Transverse colon (tissue), 4 donors: ENCODE data around the gene TMEM132D.

Experiments
- POLR2AphosphoS5 ChIP-seq, 3 donors: sonication (generic); formaldehyde crosslinking; IDR thresholded peaks; one replicate each; pipeline ENCODE4 v1.6.1; 2016; ENCODE audit warnings: antibody characterized with exemption in 3 of 3
- TF ChIP-seq, protein P1 (sequence below), 5 experiments: fragments of 200-600 bp in 3 of 5; fragments of 450-650 bp in 2 of 5; sonication (generic) in 3 of 5; IDR thresholded peaks; 1 replicate in 2 of 5; 2 replicates in 3 of 5; pipeline ENCODE4 v1.5.1; 2016 to 2017; ENCODE audit warnings: antibody characterized with exemption in 5 of 5, inconsistent platforms in 3 of 5, mild to moderate bottlenecking in 2 of 5, moderate library complexity in 1 of 5

DNA sequence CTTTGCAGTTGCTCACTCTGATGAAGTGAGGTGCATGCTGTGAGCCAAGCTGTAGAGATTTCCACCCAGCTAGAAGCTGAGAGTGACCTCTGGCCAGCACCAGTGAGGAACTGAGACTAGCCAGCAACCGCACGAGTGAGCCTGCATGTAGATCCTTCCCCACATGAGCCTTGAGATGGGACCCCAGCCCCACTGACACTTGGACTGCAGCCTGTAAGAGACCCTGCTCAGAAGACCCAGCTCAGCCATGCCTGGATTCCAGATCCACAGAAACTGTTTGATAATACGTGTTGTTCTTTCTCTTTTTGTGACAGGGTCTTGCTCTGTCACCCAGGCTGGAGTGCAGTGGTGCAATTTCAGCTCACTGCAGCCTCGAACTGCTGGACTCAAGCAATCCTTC lies 821.4 kb downstream of the TMEM132D start:
- TF ChIP-seq, protein P1, sequence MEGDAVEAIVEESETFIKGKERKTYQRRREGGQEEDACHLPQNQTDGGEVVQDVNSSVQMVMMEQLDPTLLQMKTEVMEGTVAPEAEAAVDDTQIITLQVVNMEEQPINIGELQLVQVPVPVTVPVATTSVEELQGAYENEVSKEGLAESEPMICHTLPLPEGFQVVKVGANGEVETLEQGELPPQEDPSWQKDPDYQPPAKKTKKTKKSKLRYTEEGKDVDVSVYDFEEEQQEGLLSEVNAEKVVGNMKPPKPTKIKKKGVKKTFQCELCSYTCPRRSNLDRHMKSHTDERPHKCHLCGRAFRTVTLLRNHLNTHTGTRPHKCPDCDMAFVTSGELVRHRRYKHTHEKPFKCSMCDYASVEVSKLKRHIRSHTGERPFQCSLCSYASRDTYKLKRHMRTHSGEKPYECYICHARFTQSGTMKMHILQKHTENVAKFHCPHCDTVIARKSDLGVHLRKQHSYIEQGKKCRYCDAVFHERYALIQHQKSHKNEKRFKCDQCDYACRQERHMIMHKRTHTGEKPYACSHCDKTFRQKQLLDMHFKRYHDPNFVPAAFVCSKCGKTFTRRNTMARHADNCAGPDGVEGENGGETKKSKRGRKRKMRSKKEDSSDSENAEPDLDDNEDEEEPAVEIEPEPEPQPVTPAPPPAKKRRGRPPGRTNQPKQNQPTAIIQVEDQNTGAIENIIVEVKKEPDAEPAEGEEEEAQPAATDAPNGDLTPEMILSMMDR (IDR thresholded peaks at IDR 0.05), result no peak
- no peak for TF ChIP-seq POLR2AphosphoS5 (IDR thresholded peaks at IDR 0.05)
